GM21576 (cell line): ENCODE data around the gene GPX6.
"Not testable (repeated sequence)": the region's sequence is repeated elsewhere in the genome, so short reads cannot be mapped to it uniquely, and the experiment has no call there.

ENCODE experiments used
- ATAC-seq: cut with Tn5 transposase; IDR thresholded peaks from one replicate; pipeline ENCODE4 v1.9.1; 2021; ENCODE audit warnings: mild to moderate bottlenecking, moderate library complexity; ENCODE audit not compliant: unreplicated experiment

GPX6 gene, protein sequence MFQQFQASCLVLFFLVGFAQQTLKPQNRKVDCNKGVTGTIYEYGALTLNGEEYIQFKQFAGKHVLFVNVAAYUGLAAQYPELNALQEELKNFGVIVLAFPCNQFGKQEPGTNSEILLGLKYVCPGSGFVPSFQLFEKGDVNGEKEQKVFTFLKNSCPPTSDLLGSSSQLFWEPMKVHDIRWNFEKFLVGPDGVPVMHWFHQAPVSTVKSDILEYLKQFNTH

DNA sequence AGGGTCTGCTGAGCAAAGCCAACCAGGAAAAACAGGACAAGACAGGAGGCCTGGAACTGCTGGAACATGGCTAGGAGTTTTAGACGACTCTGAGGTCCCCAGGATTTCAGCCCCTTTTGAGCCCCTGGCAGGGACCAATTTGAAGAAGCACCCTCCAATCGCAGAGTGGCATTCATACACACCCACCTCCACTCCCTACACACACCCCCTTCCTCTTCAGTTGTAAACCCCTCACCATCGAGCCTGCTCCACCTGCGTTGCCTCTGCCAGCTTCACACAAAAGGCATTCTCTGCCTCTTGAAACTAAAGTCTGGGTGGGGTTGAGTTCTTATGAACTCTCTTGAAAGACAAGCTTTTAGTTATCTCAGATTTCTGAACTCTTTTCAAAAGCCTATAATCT is at the start of gene GPX6:
Gene GPX6 (minus strand): TSS at position 118 of the 400 bp plus-strand sequence. CDS start 50 bp downstream, at position 68.
- ATAC-seq: no peak

DNA sequence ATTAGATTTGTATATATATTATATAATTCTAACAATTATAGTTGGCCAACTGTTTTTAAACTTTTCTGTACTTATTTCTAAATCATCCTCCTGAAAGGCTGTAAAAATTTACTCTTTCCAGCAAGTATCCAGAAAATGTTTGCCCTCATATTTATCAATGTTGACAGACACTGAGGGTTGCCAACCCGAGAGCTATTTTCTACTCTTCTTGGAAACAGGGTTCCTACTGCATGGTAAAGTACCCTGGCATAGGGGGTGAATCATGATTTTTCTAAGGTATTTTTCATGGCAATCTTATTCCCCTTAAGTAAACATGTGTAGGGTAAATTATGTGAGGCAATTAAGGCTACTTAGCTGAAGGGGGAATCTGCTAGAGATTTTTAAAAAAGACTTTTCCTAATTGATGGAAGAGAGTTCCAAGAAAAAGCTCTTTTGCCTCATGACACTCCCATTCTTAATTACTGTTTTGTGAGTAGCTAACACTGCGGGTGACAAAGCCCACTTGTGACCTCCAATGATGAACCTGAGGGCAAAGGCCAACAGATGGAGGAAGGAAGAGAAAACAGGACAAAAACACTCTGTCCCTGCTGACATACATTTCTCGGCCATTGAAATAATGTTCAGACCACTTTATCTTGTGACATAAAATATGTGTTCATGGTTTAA is 48.0 kb upstream of the GPX6 start:
- no peak for ATAC-seq

DNA sequence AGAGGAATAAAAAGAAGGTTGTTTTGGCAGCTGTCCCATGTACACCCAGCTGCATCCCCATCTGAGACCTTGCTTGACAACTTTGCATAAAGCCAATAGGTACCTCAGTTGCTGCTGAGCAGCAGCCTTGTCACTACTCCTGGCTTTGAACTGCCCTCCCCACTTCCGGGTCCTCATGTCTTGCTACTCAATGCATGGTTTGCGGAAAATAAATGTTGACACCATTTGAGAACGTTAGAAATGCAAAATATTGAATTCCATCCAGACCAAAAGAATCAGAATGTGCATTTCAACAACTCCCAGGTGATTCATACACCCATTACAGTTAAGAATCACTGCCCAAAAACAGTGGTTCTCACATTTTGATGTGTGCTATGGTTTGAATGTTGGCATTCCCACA is 43.0 kb upstream of the GPX6 start:
- no peak for ATAC-seq

DNA sequence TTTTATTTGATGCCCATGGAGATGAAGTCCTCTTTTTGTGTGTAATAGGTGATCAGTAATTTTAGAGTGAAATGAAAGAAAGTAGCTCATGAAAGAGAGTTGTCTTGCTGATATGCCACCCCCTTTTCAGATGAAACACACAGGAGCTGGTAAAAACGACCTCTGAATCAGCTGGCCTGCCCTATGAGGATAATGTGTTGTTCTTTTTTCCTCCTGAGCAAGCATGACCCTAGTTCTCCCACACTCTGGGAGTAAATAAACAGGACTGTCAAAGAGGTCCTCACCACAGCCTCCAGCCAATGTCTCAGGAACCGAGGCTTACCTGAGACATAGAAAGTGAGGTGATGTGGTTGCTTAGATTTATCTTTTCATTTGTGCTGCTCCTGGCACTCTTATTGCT is 39.5 kb upstream of the GPX6 start:
- ATAC-seq: no peak

DNA sequence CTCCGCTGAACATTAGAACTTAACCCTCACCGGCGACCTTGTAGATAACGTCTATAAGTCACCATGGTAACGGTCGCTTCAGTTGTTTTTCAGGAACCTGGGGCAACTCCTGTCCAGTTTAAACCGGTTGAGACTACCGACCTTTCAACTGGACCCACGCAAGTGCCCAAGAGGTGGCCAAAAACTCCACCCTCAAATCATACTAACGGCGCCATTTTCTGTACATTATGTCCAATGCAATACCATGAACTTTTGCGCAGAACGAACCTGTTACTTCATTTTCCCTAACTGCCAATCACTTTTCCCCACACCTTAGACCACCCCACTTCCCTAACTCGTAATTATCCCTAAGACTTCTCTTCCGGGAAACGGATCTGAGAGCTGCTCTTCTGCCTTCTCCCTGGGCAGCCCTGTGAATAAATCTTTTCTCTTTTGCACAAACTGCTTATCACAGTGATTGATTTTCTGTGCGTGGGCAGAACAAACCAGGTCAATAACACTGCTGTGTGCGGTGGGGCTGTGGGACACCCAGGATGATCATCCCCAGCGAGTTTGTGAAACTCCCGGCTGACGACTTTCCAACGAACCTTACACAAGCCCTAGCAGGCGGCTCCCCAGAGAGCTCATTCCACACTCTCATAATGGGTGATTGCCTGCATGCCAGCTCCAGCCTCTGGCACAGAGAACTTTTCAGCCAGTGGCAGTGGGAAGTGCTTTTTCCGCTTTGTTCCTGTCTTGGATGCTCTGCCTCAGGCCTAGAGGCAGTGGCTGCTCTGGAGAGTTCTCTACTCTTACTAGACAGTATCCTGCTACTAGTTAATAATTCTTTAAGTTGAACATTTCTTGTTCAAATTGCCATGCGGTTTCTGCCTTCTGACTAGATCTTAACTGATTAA is 38.6 kb upstream of the GPX6 start:
- ATAC-seq: no peak

DNA sequence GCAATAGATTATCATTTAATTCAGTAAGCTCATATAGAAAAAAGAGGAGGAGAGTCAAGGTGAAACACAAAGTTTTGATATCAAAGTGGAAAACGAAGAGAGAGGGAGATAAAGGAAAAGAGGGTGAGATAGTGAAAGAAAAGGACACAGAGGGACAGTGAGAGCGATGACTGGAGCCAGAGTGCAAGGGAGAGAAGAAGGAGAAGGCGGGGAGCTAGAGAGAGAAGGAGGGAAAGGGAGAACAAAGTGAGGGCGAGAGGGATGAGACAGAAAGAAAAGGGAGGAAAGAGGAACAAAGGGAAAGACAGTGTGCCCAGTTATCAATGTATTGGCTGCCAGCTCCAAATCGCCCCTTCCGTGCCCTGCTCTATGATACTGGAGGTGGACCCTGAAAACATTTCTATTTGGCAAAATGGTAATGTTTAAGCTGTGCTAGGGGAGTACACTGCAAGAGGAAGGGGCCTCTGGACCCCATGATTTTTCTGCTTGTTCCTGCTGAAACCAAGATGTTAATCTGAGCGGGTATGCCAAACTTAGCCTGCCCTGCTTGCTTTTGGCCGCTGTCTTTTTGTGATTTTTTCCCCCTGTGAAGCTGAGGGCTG is 37.9 kb upstream of the GPX6 start:
- ATAC-seq: no peak

DNA sequence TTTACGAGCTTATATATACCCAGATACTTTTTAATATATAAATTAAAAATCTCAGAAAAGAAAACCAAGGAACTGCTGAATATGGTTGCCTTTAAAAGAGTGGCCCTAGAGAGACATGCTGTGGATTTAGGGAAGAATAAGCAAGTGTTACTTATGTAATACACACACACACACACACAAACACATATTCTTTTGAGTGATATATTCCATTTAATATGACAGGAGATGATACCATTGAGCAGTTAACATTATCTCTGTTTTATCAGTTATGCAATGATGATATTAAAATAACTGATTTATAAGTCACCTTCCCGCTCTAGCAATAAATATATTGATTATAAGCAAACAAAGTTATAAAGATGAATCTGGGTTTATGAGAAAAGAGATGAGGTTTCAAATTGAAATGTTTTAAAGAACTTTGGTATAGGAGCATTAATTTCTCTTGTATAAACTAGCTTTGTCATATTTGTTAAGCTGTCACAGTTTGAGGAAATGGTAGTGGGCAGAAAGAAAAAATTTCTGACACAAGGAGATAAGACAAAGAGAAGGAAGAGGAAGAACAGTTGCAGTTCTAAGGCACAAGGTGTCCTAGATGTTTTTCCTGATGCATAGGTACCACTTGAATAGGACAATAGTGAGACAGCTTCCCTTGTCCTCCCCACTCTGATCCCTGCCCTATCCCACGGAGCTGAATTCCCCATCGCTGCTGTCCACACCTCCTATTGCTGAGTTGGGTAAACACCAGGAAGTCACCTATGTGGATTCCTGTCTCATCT is 36.5 kb upstream of the GPX6 start:
- ATAC-seq: no peak

DNA sequence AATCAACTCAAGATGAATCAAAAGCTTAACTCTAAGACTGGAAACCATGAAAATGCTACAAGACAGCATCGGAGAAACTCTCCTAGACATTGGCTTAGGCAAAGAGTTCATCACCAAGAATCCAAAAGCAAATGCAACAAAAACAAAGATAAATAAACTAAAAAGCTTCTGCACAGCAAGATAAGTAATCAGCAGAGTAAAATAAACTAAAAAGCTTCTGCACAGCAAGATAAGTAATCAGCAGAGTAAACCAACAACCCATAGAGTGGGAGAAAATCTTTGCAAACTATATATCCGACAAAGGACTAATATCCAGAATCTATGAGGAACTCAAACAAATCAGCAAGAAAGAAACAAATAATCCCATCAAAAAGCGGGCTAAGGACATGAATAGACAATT is 31.4 kb upstream of the GPX6 start:
- not testable (repeated sequence) for ATAC-seq

DNA sequence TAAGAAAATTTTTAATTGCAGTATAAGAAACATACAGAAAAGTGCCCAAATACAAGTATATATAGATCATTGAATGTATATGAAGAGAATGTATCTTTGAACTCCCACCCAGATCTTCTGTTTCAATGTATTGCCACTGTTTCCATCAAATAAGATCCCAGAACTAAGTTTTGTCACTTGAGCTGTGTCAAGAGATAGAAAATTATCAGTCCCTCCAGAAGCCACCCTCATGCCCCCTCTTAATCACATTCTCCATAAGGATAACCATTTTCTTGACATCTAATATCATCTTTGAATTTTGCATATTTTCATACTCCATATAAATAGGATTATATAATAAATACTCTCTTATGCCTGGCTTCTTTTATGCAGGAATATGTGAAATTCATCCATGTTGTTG is 30.4 kb upstream of the GPX6 start:
- ATAC-seq: no peak

DNA sequence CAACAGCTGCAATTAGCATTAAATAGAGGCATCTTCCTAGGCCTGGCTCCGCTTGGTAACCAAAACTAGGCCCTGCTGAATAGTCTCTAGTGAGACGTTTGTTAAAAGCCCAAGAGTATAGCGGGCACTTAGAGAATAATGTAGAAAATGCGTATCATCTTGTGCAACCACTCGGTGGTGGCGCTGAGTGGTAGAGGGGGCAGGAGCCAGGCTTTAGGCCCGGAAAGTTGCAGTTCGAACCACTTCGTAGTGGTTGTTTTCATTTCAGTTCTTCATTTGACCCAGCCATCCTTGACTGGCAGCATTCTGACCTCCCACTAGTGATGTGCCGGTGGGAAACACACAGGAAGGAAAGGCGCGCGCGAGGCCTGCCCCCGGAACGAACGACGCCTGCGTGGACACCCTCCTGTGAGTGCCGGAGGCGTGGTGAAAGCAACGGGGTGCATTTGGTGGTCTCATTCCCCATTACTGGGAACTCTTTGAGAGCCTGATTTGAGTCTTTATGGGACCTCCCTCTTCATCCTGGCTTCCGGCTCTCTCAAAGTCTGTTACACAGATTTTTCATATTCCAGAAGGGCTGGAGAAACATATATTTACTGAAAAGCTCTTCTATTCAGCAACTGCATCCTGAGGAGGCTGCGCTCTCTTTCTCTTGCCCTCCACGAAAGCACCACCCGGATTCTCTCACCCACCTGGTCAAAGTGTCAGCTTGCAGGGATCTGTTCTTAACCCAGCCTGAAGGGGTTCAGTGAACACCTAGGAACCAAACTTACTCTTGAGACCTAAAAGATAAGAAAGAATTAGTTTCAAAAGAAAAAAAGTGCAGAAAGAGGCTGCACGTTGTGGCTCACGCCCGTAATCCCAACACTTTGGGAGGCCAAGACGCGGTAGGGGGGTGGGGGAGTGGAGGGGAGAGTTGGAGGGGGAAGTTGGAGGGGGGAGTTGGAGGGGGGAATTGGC is 28.3 kb upstream of the GPX6 start:
- ATAC-seq: no peak

DNA sequence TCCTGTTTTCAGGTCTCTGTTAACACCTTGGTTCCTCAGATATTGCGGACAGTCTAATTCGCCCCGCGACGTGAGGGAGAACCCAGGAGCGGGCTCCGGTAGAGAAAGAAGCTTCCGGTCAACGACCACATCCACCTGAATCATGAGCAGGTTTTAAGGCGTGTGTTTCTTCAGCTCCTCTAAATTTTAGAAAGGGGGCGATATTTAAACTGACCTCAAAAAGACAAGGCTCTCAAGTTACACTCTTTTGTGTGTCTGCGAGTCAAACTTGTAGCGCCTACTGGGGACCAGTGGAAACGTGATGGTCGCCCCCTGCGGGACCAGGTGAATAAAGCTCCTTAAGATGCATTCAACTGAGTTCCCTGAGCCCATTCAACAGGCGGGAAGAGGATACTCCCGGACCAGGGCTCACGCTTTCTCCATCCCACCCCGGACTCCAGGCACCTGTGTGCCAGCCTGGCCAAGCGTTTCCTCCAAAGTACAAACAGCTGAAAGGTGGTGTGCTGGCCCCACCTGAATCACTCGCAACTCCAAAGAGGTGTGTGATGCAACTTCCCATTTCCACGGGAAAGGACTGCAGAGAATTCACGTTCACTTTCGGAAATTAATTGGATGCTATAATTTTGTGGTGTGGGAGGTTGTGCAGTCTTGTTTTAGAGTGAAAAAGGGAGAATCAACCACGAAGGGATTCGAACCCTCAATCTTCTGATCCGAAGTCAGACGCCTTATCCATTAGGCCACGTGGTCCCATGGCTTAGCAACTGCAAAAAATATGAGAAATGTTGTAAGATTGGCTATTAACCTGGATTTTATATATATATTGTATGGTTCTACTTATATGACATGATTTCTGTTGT is 27.1 kb upstream of the GPX6 start:
- peak; percentile 70 for ATAC-seq

DNA sequence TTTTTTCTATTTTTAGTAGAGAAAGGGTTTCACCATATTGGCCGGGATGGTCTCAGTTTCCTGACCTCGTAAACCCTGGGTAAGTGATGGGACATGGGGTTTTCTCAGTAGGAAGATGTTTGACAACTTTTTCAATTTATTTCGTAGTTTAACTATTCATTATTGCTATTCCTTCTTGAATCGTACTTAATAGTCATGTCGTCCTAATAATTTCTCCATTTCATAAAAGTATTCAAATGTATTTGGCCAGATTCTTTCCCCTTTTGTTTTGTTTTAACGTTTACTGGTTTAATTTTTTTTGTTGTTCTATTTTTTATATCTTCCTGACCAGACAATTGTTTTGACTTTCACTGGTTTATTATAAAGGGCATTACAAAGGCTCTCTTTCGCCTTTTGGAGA is 26.4 kb upstream of the GPX6 start:
- no peak for ATAC-seq

DNA sequence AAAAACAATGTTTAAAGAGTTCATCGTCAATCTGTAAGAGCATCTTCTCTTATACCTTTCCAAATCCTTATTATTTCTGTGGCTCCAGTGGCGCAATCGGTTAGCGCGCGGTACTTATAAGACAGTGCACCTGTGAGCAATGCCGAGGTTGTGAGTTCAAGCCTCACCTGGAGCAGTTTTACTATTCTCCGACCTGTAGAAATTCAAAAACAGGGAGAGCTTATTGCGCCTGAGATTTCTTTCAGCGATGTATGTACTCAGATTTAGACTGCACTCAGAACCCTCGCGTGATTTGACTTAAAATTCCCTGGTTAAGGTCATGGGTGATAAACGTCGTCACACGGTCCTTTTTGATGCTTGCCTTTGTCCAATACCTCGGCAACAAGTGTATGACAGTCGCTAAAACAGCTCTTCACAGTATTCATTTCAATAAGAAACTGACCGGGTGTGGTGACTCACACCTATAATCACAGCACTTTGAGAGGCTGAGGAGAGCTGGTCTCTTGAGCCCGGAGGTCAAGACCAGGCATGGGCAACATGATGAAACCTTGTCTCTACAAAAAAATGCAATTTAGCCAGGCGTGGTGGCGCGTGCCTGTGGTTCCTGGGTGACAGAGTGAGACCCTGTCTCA is 22.0 kb upstream of the GPX6 start:
- ATAC-seq: no peak

DNA sequence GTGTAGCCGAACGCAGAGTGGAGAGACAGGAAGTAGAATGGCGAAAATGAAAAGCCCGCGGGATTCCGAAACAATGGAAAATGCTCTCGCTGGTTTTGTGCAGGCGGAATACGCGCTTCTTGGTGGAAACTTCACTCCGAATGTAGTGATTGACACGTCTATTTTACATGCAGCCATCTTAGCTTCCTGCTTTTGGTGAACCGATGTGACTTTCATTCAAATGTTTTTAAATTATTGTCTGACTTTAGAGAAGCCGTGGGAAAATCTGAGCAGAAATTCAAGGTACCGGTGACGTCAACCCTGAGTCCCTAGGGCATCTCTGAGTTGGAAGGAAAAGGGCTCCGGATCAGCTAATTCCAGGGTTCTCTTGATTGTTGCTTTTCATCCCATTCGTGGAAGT is 21.5 kb upstream of the GPX6 start:
- ATAC-seq: no peak

DNA sequence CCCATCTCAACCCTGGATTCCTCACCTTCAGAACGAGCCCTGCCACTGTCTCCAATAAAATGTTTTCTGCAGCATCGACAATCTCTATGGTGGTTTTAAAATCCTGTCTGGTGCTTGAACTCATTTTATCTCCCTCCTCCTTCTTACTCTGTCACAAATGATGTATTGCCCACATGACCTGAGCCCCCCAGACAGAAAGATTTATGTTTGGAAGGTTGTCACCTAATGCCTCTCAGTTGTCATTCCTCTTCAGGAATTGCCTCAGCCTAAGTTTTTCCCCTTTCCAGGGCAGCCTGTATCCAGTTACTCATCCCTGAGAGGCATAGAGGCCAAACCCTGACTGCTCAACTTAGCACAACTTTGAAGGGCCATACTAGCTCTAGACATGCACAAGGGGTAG is 19.3 kb upstream of the GPX6 start:
- no peak for ATAC-seq

DNA sequence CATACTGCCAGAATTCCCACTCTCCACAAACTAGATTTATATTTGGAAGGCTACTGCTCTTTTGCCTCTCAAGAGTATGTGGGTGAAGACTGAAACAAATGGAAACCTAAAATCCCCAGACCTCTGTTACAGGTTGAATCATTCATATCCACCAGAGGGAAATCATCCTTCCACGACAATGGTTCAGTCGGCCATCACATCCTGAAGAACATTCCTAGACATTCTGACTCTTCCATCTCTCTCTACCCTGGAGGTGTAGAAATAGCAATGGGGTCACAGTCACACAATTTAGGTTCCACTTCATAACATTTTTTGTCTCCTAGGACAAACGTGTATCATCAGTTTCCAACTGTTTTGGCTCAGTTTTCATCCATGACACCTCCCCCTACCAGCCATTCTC is 18.7 kb upstream of the GPX6 start:
- no peak for ATAC-seq

DNA sequence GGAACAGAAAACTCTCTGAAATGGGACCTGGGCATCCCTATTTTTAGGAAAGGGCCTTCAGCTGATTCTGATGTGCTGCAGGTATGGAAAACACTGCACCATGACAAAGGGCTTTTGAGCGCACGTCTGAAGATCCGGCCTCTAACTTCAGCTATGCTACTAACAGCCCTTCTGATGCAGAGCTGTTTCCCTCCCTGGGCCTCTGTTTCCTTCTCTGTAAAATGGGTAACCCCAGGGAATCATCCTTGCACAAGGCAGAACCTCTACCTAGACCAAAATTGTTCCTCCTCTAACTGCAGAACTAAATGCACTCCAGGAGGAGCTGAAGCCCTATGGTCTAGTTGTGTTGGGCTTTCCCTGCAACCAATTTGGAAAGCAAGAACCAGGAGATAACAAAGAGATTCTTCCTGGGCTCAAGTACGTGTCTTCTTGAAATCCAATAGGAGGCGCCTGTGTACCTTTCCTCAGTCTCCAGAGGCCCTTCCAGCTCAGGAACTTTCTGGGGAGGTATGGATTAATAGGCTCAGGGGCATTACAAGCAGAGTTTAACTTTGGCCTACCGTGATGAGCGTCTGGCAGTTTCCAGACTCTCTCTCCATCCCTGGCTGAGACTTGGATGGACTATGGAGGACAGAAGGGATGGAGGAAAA is 16.0 kb upstream of the GPX6 start:
- ATAC-seq: no peak

DNA sequence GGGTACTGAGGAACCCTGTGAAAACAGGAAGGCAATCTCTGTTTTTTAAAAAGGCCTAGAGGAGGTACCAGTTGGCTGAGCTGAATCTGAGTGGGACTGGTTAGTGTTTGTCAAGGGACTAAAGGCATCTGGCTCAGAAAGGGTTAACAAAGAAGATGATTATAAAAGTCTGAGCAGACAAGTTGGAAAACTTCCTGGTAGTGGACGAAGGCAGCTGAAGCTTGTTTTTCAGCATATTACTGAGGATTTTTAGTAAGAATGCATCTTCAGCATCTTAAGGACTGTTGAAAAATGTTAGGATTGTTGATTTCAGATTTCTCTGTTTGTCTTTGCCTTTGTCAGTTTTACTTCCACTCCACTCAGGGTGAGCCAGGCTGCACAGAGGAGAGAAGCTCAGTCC is 15.2 kb upstream of the GPX6 start:
- ATAC-seq: no peak
